OCI-LY1 (cell line): Measurements from ENCODE around the gene VWA8.

ENCODE experiments used
- H2AFZ ChIP-seq: fragments of 200-600 bp; sonication (generic), shearing (Covaris generic); 2 replicates; pipeline ENCODE4 v1.6.0; 2014; ENCODE audit warnings: antibody characterized with exemption, mild to moderate bottlenecking, low read length
- H3F3A ChIP-seq: fragments of 200-600 bp; sonication (generic), shearing (Covaris generic); 2 replicates; pipeline ENCODE4 v1.6.0; 2014; ENCODE audit warnings: mild to moderate bottlenecking, antibody characterized with exemption, low read length, moderate library complexity; ENCODE audit not compliant: insufficient read depth
- H3K27ac ChIP-seq: fragments of 200-600 bp; sonication (generic); 2 replicates; pipeline ENCODE4 v1.5.1; 2014; ENCODE audit warnings: low read length, mixed run types, mild to moderate bottlenecking, low read depth; ENCODE audit not compliant: poor library complexity, severe bottlenecking
- H3K27me3 ChIP-seq: fragments of 200-600 bp; sonication (generic); 2 replicates; pipeline ENCODE4 v1.6.0; 2014; ENCODE audit warnings: antibody characterized with exemption, mild to moderate bottlenecking, low read length, moderate library complexity; ENCODE audit not compliant: insufficient read depth
- H3K36me3 ChIP-seq: fragments of 200-600 bp; sonication (generic); 2 replicates; pipeline ENCODE4 v1.6.1; 2014; ENCODE audit warnings: mild to moderate bottlenecking, antibody characterized with exemption, low read length, moderate library complexity, mixed read lengths; ENCODE audit not compliant: insufficient read depth
- H3K4me1 ChIP-seq: fragments of 200-600 bp; sonication (generic); 2 replicates; pipeline ENCODE4 v1.5.1; 2014; ENCODE audit warnings: mild to moderate bottlenecking, low read length, moderate library complexity; ENCODE audit not compliant: insufficient read depth, severe bottlenecking
- H3K4me2 ChIP-seq: fragments of 200-600 bp; sonication (generic), shearing (Covaris generic); 2 replicates; pipeline ENCODE4 v1.6.1; 2014; ENCODE audit warnings: low read length
- H3K4me3 ChIP-seq: fragments of 200-600 bp; sonication (generic); 2 replicates; pipeline ENCODE4 v1.5.1; 2014; ENCODE audit warnings: low read length, low read depth, mild to moderate bottlenecking, mixed read lengths; ENCODE audit not compliant: poor library complexity, severe bottlenecking
- H3K79me2 ChIP-seq: fragments of 200-600 bp; shearing (Covaris generic); 2 replicates; pipeline ENCODE4 v1.6.1; 2016; ENCODE audit warnings: mixed run types, low read length, mixed read lengths; ENCODE audit not compliant: insufficient read depth
- H3K9ac ChIP-seq: fragments of 200-600 bp; sonication (generic), shearing (Covaris generic); 2 replicates; pipeline ENCODE4 v1.6.1; 2014; ENCODE audit warnings: mild to moderate bottlenecking, low read length, mixed read lengths
- H3K9me2 ChIP-seq: fragments of 200-600 bp; sonication (generic), shearing (Covaris generic); 2 replicates; pipeline ENCODE4 v1.6.1; 2014; ENCODE audit warnings: low read depth, mild to moderate bottlenecking, low read length, mixed read lengths
- H3K9me3 ChIP-seq: fragments of 200-600 bp; shearing (Covaris generic); 2 replicates; pipeline ENCODE4 v1.6.1; 2014; ENCODE audit warnings: low read length, mixed read lengths
- H4K20me1 ChIP-seq: fragments of 200-600 bp; sonication (generic), shearing (Covaris generic); 2 replicates; pipeline ENCODE4 v1.6.0; 2016; ENCODE audit warnings: mild to moderate bottlenecking, low read length; ENCODE audit not compliant: insufficient read depth
- CTCF ChIP-seq: fragments of 200-600 bp; sonication (generic), shearing (Covaris generic); IDR thresholded peaks from 2 replicates; pipeline ENCODE4 v1.5.1; 2017; ENCODE audit warnings: mild to moderate bottlenecking, antibody characterized with exemption, low read length, moderate library complexity, mixed read lengths
- EZH2 ChIP-seq: fragments of 200-600 bp; sonication (generic), shearing (Covaris generic); IDR thresholded peaks from 2 replicates; pipeline ENCODE4 v1.8.0; 2017; ENCODE audit warnings: borderline replicate concordance, mixed run types, mild to moderate bottlenecking, antibody characterized with exemption, low read length, moderate library complexity, mixed read lengths

VWA8 gene

GRCh38 chr13:41813426-41813825, 147.5 kb downstream of the VWA8 start:
- no peaks in the 10 kb centered on the region for H3K79me2 ChIP-seq
- H3K9me2 ChIP-seq: no peaks in the 10 kb centered on the region
- H2AFZ ChIP-seq: no peak overlapping the region
- no peaks in the 10 kb centered on the region for H3K27me3 ChIP-seq
- no peaks in the 10 kb centered on the region for H3F3A ChIP-seq
- no peak overlapping the region for H3K4me3 ChIP-seq
- H3K27ac ChIP-seq: no peak overlapping the region
- peaks cover 7% of the 10 kb centered on the region for H3K4me1 ChIP-seq
- no peak for TF ChIP-seq EZH2
- no peak for TF ChIP-seq CTCF
- H3K9me3 ChIP-seq: no peaks in the 10 kb centered on the region
- H4K20me1 ChIP-seq: no peaks in the 10 kb centered on the region
- H3K9ac ChIP-seq: no peak overlapping the region
- H3K36me3 ChIP-seq: peaks cover 50% of the 10 kb centered on the region
- H3K4me2 ChIP-seq: no peak overlapping the region

DNA sequence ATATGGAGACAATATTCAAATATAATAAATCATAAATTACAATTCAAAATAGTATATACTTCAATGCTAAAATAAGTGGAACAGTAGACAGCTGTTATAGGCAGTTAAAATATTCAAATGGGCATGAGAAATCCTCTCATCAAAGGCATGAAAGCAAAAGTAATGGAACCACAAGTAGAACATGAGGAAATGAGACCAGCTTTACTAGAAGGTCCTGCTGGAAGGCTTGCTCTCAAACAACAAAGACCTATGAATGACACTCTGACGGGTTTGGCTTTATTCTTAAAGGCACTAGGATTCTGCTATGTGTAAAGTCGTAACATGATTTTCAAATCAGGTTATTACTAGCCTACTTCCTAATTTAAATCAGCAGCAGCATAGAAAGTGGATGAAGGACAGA, 148.1 kb downstream of the VWA8 start:
- no peaks in the 10 kb centered on the region for H3K27me3 ChIP-seq
- H4K20me1 ChIP-seq: no peaks in the 10 kb centered on the region
- no peaks in the 10 kb centered on the region for H3K9me2 ChIP-seq
- no peak overlapping the region for H3K4me2 ChIP-seq
- peaks cover 50% of the 10 kb centered on the region for H3K36me3 ChIP-seq
- H3F3A ChIP-seq: no peaks in the 10 kb centered on the region
- peaks cover 7% of the 10 kb centered on the region for H3K4me1 ChIP-seq
- no peak overlapping the region for H3K27ac ChIP-seq
- H3K79me2 ChIP-seq: no peaks in the 10 kb centered on the region
- H3K9me3 ChIP-seq: no peaks in the 10 kb centered on the region
- H3K9ac ChIP-seq: no peak overlapping the region
- H3K4me3 ChIP-seq: no peak overlapping the region
- TF ChIP-seq EZH2 (no peak), CTCF (no peak)
- H2AFZ ChIP-seq: no peak overlapping the region

- no peak overlapping the region for H3K4me3 ChIP-seq
- no peaks in the 10 kb centered on the region for H3K27me3 ChIP-seq
- peaks cover 7% of the 10 kb centered on the region for H3K4me1 ChIP-seq
- no peak overlapping the region for H2AFZ ChIP-seq
- peaks cover 56% of the 10 kb centered on the region for H3K36me3 ChIP-seq
- no peaks in the 10 kb centered on the region for H3F3A ChIP-seq
- TF ChIP-seq CTCF (no peak), EZH2 (no peak)
- no peaks in the 10 kb centered on the region for H3K9me2 ChIP-seq
- H3K9ac ChIP-seq: no peak overlapping the region
- no peak overlapping the region for H3K4me2 ChIP-seq
- H3K27ac ChIP-seq: no peak overlapping the region
- H3K9me3 ChIP-seq: no peaks in the 10 kb centered on the region
- no peaks in the 10 kb centered on the region for H3K79me2 ChIP-seq
- H4K20me1 ChIP-seq: no peaks in the 10 kb centered on the region
Measured at GRCh38 chr13:41812237-41812636, 148.7 kb downstream of the VWA8 start.
